Psoas muscle (tissue), 8 donors: ENCODE data around the gene ITIH6. TPM values are rescaled to one million over a fixed set of nuclear protein-coding genes. Genes with fewer than 3 reads are reported as not detected.

Experiments used
- ATAC-seq, 4 donors: fragments of 200-7000 bp; cut with Tn5 transposase; one replicate each; pipeline ENCODE4 v1.9.1; 2020; ENCODE audit warnings: moderate library complexity in 3 of 4, mild to moderate bottlenecking in 2 of 4
- DNase-seq, 2 donors: peaks; one replicate each; pipeline ENCODE4 v3.0.0-alpha.2; 2020
- H3K27ac ChIP-seq: fragments of 200-600 bp; one replicate; pipeline ENCODE4 v1.8.0; 2022
- H3K27me3 ChIP-seq, 3 donors: fragments of 200-600 bp in 1 of 3; one replicate each; pipeline versions ENCODE4 v1.6.1 to v1.8.0; 2013 to 2022; ENCODE audit warnings: low read length in 2 of 3, mild to moderate bottlenecking in 2 of 3, moderate library complexity in 1 of 3; ENCODE audit not compliant: insufficient read depth in 3 of 3
- H3K36me3 ChIP-seq, 2 donors: fragments of 200-600 bp in 1 of 2; one replicate each; pipeline versions ENCODE4 v1.6.1 to v1.8.0; 2013 to 2022; ENCODE audit warnings: low read depth in 1 of 2, mild to moderate bottlenecking in 1 of 2, moderate library complexity in 1 of 2; ENCODE audit not compliant: insufficient read depth in 1 of 2
- H3K4me1 ChIP-seq: fragments of 200-600 bp; one replicate; pipeline ENCODE4 v1.8.0; 2022
- H3K4me3 ChIP-seq: fragments of 200-600 bp; one replicate; pipeline ENCODE4 v1.8.0; 2022; ENCODE audit warnings: mild to moderate bottlenecking
- H3K9me3 ChIP-seq: fragments of 200-600 bp; one replicate; pipeline ENCODE4 v1.8.0; 2022
- WGBS, 3 donors: extraction: QIAGEN DNeasy Blood & Tissue Kit; methylation state at CpG; one replicate each; pipeline versions ENCODE4 v1.1.6 to v1.1.7; 2013; 5-methylcytosine and 5-hydroxymethylcytosine counted together
- intact Hi-C, 2 donors: fragments of 100-400 bp; cut with DNase I; formaldehyde crosslinking; loops; one replicate each; pipeline versions ENCODE4 v1.11.0 to v1.14.2; 2022
- polyA plus RNA-seq, 3 donors: library from polyadenylated mRNA; stranded (reverse); fragments of 200-250 nt; gene quantifications; one replicate each; pipeline ENCODE4 v1.2.3, GENCODE V29; 2013
- total RNA-seq, 4 donors: library from RNA; stranded (reverse); fragmentation: NEBNext Ultra II Directional in 2 of 4; extraction: Animal tissue kit (Norgen Biotek cat#: 25700) in 2 of 4; gene quantifications; one replicate each; pipeline versions ENCODE4 v1.2.1 to v1.2.4, GENCODE V29; 2021 to 2023
- TF ChIP-seq, protein P1 (sequence below): fragments of 200-600 bp; IDR thresholded peaks from one replicate; pipeline ENCODE4 v1.8.0; 2022; ENCODE audit warnings: antibody characterized with exemption
- donor health status: healthy with polysubstance abuse.
- donor health status: DM: no; HTN: no; CAD: no; lungs with moderate emphysema.
- donor health status: Bipolar disorder and iron deficiency.
- donor health status: healthy.
- donor health status: DM: yes; HTN: yes; CAD: no.
- donor health status: DM: no; HTN: no; CAD: no.
- donor health status: DM: no; HTN: no; CAD: no.
- donor health status: DM: yes; HTN: yes; CAD: no.

ITIH6 gene
- total and polyA plus RNA-seq, 7 donors = 0.01 to 0.06 TPM; not detected in 5

DNA sequence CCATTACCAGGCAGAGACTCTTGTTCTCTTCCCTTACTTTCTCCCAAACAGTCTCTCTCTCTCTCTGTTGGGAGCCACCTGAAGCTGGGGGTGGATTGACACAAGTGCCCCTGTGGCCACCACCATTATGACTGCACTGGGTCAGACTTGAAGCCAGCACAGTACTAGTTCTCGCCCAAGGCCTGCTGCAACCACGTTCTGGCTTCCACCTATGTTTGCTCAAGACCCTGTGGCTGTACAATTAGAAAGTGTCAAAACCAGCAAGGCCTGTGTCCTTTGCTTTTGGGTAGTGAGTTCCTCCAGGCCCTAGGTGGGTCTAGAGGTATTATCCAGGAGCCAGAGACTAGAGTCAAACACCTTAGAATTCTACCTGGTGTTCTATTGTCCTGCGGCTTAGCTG lies 40.5 kb upstream of the ITIH6 start:
- H3K27ac ChIP-seq = no peak overlapping the region
- H3K4me3 ChIP-seq = no peak overlapping the region
- H3K4me1 ChIP-seq = no peaks in the 10 kb centered on the region
- no peaks in the 10 kb centered on the region for H3K36me3 ChIP-seq
- DNase-seq (no peak), ATAC-seq (no peak)
- H3K27me3 ChIP-seq = peaks cover 0 to 17% (median 0%) of the 10 kb centered on the region in 3 donors
- TF ChIP-seq, protein P1, sequence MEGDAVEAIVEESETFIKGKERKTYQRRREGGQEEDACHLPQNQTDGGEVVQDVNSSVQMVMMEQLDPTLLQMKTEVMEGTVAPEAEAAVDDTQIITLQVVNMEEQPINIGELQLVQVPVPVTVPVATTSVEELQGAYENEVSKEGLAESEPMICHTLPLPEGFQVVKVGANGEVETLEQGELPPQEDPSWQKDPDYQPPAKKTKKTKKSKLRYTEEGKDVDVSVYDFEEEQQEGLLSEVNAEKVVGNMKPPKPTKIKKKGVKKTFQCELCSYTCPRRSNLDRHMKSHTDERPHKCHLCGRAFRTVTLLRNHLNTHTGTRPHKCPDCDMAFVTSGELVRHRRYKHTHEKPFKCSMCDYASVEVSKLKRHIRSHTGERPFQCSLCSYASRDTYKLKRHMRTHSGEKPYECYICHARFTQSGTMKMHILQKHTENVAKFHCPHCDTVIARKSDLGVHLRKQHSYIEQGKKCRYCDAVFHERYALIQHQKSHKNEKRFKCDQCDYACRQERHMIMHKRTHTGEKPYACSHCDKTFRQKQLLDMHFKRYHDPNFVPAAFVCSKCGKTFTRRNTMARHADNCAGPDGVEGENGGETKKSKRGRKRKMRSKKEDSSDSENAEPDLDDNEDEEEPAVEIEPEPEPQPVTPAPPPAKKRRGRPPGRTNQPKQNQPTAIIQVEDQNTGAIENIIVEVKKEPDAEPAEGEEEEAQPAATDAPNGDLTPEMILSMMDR = no peak
- 74 to 94% (median 93%) methylated on average over 3 of the region's 3 CpGs for WGBS, 3 donors
- intact Hi-C loops = no loop called here
- H3K9me3 ChIP-seq = peaks cover 5% of the 10 kb centered on the region

DNA sequence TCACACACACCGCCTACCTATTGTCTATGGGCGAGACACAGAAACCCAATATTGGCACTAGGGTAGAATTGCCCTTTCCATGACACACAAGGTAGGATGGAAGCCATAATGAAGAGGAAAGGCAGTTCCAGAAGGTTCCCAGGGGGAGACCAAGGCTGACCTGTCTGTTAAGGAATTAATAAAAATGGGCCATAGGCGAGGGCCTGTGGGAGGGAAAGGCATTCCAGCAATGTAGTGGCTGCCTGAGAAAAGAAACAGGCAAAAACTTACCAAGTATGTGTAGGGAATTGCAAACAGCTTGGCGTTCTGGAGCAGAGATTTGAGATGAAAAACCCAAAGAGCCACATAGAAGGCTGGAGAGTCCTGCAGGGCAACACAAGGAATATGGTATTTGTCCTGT lies 28.5 kb upstream of the ITIH6 start:
- WGBS, 3 donors = 60 to 85% (median 83%) methylated on average over 4 of the region's 4 CpGs
- intact Hi-C loops = no loop called here
- Histone ChIP-seq H3K4me1 (no peaks in the 10 kb centered on the region), H3K27ac (no peak overlapping the region), H3K4me3 (no peak overlapping the region), H3K36me3 (no peaks in the 10 kb centered on the region), H3K9me3 (peaks cover 3% of the 10 kb centered on the region), H3K27me3 (no peaks in the 10 kb centered on the region)
- TF ChIP-seq, protein P1 = no peak
- ATAC-seq (no peak), DNase-seq (no peak)

DNA sequence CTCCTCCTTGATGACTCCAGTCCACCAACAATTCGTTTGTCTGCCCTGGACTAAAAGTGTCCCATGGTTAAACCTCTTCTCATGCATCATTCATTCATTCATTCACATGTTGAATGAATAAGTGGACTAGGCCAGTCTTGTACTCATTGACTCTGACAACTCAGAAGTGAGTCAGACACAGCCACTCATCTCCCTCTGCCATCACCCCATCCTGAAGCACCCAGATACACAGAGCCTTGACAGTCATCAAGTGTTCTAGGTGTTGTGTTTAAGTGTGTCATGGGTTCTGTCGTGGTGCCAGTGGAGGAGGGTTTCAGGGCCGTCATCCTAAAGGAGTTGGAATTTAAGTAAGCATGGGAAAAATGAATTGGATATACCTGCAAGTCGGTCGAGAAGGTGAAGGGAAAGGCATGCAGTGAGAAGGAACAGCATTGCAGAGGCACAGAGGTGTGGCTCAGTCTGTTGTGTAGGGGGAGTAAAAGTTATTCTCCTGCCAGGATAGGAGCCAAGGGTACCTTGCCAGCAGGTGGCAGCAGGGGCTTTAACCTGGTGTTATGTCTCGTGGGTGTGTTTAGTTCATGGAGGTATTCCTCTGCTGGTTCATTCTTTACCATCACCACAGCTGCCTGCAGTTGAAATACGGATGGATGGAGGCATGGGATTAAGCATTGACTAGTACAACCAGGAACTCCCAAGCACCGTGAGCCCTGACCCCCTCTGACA lies 27.8 kb upstream of the ITIH6 start:
- intact Hi-C loops = no loop called here
- WGBS, 3 donors = 60 to 78% (median 78%) methylated on average over 8 of the region's 8 CpGs

DNA sequence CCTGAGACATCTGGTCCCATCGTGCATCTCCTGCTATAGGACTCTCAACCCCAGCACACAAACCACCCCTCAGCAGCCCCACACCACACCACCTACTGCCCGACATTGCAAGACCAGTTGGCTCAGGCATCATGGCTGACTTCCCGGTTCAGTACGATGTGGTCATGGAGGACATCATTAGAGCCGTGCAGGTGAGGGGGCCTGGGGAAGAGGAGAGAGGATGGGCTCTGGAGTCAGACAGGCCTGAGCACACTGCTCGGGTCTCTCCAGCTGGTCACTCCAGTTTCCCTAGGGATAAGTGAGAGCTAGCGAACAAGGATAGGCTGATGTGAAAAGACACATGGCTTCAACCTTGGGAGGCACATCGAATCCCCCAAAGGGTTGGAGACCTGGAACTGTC lies 26.7 kb upstream of the ITIH6 start:
- ATAC-seq (no peak), DNase-seq (no peak)
- H3K27ac ChIP-seq = no peak overlapping the region
- H3K4me1 ChIP-seq = no peaks in the 10 kb centered on the region
- no peaks in the 10 kb centered on the region for H3K27me3 ChIP-seq
- intact Hi-C loops = no loop called here
- H3K9me3 ChIP-seq = no peaks in the 10 kb centered on the region
- TF ChIP-seq, protein P1 = no peak
- no peak overlapping the region for H3K4me3 ChIP-seq
- H3K36me3 ChIP-seq = no peaks in the 10 kb centered on the region
- 89 to 96% (median 91%) methylated on average over 8 of the region's 8 CpGs for WGBS, 3 donors

More for the DNA sequence above, 27.8 kb upstream of the ITIH6 start:
- H3K36me3 ChIP-seq = no peaks in the 10 kb centered on the region
- no peak overlapping the region for H3K27ac ChIP-seq
- H3K27me3 ChIP-seq = no peaks in the 10 kb centered on the region
- H3K4me3 ChIP-seq = no peak overlapping the region
- no peak for ATAC-seq
- no peak for DNase-seq
- H3K9me3 ChIP-seq = peaks cover 2% of the 10 kb centered on the region
- TF ChIP-seq, protein P1 = no peak
- H3K4me1 ChIP-seq = no peaks in the 10 kb centered on the region

DNA sequence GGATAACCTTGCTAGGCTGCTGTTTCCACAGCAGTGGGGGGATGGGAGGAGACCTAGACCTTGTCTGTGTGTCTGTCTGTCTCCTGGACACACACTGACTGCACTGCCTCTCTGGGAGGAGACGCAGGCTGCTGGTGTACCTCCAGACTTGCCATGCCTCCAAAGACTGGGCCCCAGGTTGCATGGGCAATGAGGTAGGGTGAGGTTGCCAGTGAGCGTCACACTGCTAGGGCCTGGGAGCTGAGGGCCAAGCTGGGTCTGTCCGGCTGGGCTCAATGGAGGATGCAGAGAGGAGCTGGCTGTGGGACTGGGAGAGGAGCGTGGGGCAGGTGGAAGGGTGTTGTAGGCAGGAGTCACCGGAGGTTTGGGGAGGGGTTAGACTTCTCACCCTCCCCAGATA lies 26.1 kb upstream of the ITIH6 start:
- TF ChIP-seq, protein P1 = no peak
- Histone ChIP-seq H3K27me3 (no peaks in the 10 kb centered on the region), H3K4me1 (no peaks in the 10 kb centered on the region), H3K27ac (no peak overlapping the region), H3K36me3 (no peaks in the 10 kb centered on the region), H3K4me3 (no peak overlapping the region), H3K9me3 (no peaks in the 10 kb centered on the region)
- 65 to 86% (median 86%) methylated on average over 4 to 5 of the region's 5 CpGs for WGBS, 3 donors
- no peak for ATAC-seq
- DNase-seq = no peak
- intact Hi-C loops = no loop called here
